Measurements from ENCODE around the gene PCSK1N. TPM values are rescaled to one million over a fixed set of nuclear protein-coding genes. Genes with fewer than 3 reads are reported as not detected.

The PCSK1N gene
- total RNA-seq, 1 donor from 2014 or later: 3.0 TPM

GRCh38 chrX:48831136-48831908, 4.1 kb downstream of the PCSK1N start:
- H3K36me3 ChIP-seq: no peaks in the 10 kb centered on the region
- no peaks in the 10 kb centered on the region for H3K9me3 ChIP-seq
- H3K27me3 ChIP-seq (ENCODE audit: low read depth): peaks cover 16% of the 10 kb centered on the region
- H3K27ac ChIP-seq: no peak overlapping the region
- intact Hi-C loops (cut with DNase I): no loop called here
- TF ChIP-seq CTCF (IDR thresholded peaks at IDR 0.05): no peak
- H3K4me3 ChIP-seq: no peak overlapping the region
- ATAC-seq (no peak), DNase-seq (no peak)
- no peaks in the 10 kb centered on the region for H3K4me1 ChIP-seq

- ATAC-seq (no peak), DNase-seq (no peak)
- Histone ChIP-seq H3K27ac (no peak overlapping the region), H3K27me3 (ENCODE audit: low read depth) (peaks cover 16% of the 10 kb centered on the region), H3K4me1 (no peaks in the 10 kb centered on the region), H3K9me3 (no peaks in the 10 kb centered on the region), H3K36me3 (no peaks in the 10 kb centered on the region), H3K4me3 (no peak overlapping the region)
- intact Hi-C loops (cut with DNase I): no loop called here
- TF ChIP-seq CTCF (IDR thresholded peaks at IDR 0.05): no peak
Observed at GRCh38 chrX:48829016-48829735, 6.2 kb downstream of the PCSK1N start.

- TF ChIP-seq CTCF (IDR thresholded peaks at IDR 0.05): no peak
- DNase-seq (no peak), ATAC-seq (no peak)
- Histone ChIP-seq H3K4me1 (no peaks in the 10 kb centered on the region), H3K27me3 (ENCODE audit: low read depth) (peaks cover 9% of the 10 kb centered on the region), H3K36me3 (no peaks in the 10 kb centered on the region), H3K9me3 (no peaks in the 10 kb centered on the region), H3K4me3 (no peak overlapping the region), H3K27ac (no peak overlapping the region)
- intact Hi-C loops (cut with DNase I): no loop called here
Observed at GRCh38 chrX:48827654-48827968, 7.8 kb downstream of the PCSK1N start.

- ATAC-seq (no peak), DNase-seq (no peak)
- no peak for TF ChIP-seq CTCF (IDR thresholded peaks at IDR 0.05)
- peaks cover 7% of the 10 kb centered on the region for H3K27me3 ChIP-seq (ENCODE audit: low read depth)
- no peaks in the 10 kb centered on the region for H3K36me3 ChIP-seq
- no peaks in the 10 kb centered on the region for H3K9me3 ChIP-seq
- no peak overlapping the region for H3K27ac ChIP-seq
- intact Hi-C loops (cut with DNase I): no loop called here
- no peak overlapping the region for H3K4me3 ChIP-seq
- H3K4me1 ChIP-seq: no peaks in the 10 kb centered on the region
Observed at GRCh38 chrX:48826876-48827653, 8.3 kb downstream of the PCSK1N start.

- DNase-seq (no peak), ATAC-seq (no peak)
- no peaks in the 10 kb centered on the region for H3K4me1 ChIP-seq
- H3K9me3 ChIP-seq: no peaks in the 10 kb centered on the region
- H3K4me3 ChIP-seq: no peak within 1 kb of the TSS
- H3K27me3 ChIP-seq (ENCODE audit: low read depth): no peaks in the 10 kb centered on the region
- TF ChIP-seq CTCF (IDR thresholded peaks at IDR 0.05): no peak
- H3K36me3 ChIP-seq: peaks cover 2% of the 10 kb centered on the region
- no peak within 1 kb of the TSS for H3K27ac ChIP-seq
- intact Hi-C loops (cut with DNase I): no loop called here
Observed at GRCh38 chrX:48826135-48826875, 9.1 kb downstream of the PCSK1N start, which contains the start of gene ERAS. Gene ERAS, plus strand, starts transcription at chrX:48826513. Its CDS starts 2,611 bp downstream, at chrX:48829124.
